Astrocyte (in vitro differentiated cells and primary cell): ENCODE results near the gene MRPL10.

Experiments used
- EZH2 ChIP-seq: IDR thresholded peaks from 2 replicates; pipeline ENCODE4 v1.6.1; 2012; ENCODE audit warnings: mild to moderate bottlenecking, low read length, inconsistent platforms; ENCODE audit not compliant: insufficient read depth
- TF ChIP-seq, protein P1 (sequence below): IDR thresholded peaks from 2 replicates; pipeline ENCODE4 v1.5.1; 2011; ENCODE audit warnings: low read depth, mild to moderate bottlenecking, inconsistent platforms, low read length, moderate library complexity; ENCODE audit not compliant: insufficient read depth

DNA sequence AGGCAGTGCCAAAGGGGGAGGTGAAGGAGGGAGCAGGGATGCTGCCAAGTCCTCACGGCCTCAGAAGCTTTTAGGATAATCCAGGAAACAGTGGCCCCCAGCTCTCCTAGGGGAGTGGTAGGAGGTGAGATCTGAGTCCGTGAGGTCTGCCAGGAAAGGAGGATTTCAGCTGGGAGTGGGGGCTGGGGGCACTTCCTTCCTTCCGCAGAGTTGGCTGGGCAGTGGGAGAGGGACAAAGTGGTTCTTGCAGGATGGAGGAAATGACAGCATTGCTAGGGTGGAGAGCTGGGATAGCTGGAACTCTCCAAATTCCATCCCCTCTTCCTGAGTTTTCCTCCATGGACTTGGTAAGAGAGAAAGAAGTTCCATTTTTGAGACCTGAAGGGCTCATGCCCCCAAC is 24.4 kb upstream of the MRPL10 start:
- TF ChIP-seq, protein P1, sequence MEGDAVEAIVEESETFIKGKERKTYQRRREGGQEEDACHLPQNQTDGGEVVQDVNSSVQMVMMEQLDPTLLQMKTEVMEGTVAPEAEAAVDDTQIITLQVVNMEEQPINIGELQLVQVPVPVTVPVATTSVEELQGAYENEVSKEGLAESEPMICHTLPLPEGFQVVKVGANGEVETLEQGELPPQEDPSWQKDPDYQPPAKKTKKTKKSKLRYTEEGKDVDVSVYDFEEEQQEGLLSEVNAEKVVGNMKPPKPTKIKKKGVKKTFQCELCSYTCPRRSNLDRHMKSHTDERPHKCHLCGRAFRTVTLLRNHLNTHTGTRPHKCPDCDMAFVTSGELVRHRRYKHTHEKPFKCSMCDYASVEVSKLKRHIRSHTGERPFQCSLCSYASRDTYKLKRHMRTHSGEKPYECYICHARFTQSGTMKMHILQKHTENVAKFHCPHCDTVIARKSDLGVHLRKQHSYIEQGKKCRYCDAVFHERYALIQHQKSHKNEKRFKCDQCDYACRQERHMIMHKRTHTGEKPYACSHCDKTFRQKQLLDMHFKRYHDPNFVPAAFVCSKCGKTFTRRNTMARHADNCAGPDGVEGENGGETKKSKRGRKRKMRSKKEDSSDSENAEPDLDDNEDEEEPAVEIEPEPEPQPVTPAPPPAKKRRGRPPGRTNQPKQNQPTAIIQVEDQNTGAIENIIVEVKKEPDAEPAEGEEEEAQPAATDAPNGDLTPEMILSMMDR, result no peak
- no peak for TF ChIP-seq EZH2
